SK-N-SH treated with all-trans-retinoic acid at 6 μM for 48 hours (cell line): Measurements from ENCODE around the gene DDAH1.

Experiments used
- BACH2 ChIP-seq: fragments of 250-450 bp; sonication (Bioruptor Pico); IDR thresholded peaks from 2 replicates; pipeline ENCODE4 v1.9.0; 2021; ENCODE audit warnings: mild to moderate bottlenecking, borderline replicate concordance
- CREB5 ChIP-seq: fragments of 250-450 bp; sonication (Bioruptor Pico); IDR thresholded peaks from 2 replicates; pipeline ENCODE4 v1.5.1; 2020; ENCODE audit warnings: low read depth, mild to moderate bottlenecking, moderate library complexity
- CSDC2 ChIP-seq: fragments of 250-450 bp; sonication (Bioruptor Pico); IDR thresholded peaks from 2 replicates; pipeline ENCODE4 v1.5.0; 2020; ENCODE audit warnings: mild to moderate bottlenecking, moderate library complexity
- ESRRG ChIP-seq: fragments of 250-450 bp; sonication (Bioruptor Pico); IDR thresholded peaks from 2 replicates; pipeline ENCODE4 v1.6.1; 2021; ENCODE audit warnings: mild to moderate bottlenecking
- PATZ1 ChIP-seq: fragments of 250-450 bp; sonication (Bioruptor Pico); IDR thresholded peaks from 2 replicates; pipeline ENCODE4 v1.8.0; 2020; ENCODE audit warnings: mild to moderate bottlenecking, moderate library complexity, borderline replicate concordance
- RARB ChIP-seq: fragments of 250-450 bp; sonication (Bioruptor Pico); IDR thresholded peaks from 2 replicates; pipeline ENCODE4 v1.8.0; 2021; ENCODE audit warnings: mild to moderate bottlenecking, moderate library complexity
- TCF4 ChIP-seq: fragments of 250-450 bp; sonication (Bioruptor Pico); IDR thresholded peaks from 2 replicates; pipeline ENCODE4 v1.8.0; 2021; ENCODE audit warnings: mild to moderate bottlenecking, moderate library complexity, borderline replicate concordance
- TSHZ2 ChIP-seq: fragments of 250-450 bp; sonication (Bioruptor Pico); IDR thresholded peaks from 2 replicates; pipeline ENCODE4 v1.5.0; 2020; ENCODE audit warnings: mild to moderate bottlenecking, moderate library complexity
- ZC3H10 ChIP-seq: fragments of 250-450 bp; sonication (Bioruptor Pico); IDR thresholded peaks from 2 replicates; pipeline ENCODE4 v1.5.1; 2021; ENCODE audit warnings: mild to moderate bottlenecking, moderate library complexity
- ZFP30 ChIP-seq: fragments of 450-650 bp; formaldehyde crosslinking; IDR thresholded peaks from 2 replicates; pipeline ENCODE4 v1.5.0; 2022; ENCODE audit warnings: mild to moderate bottlenecking, moderate library complexity
- ZNF70 ChIP-seq: fragments of 450-650 bp; formaldehyde crosslinking; IDR thresholded peaks from 2 replicates; pipeline ENCODE4 v1.5.0; 2020; ENCODE audit warnings: mild to moderate bottlenecking, moderate library complexity
- ZNF8 ChIP-seq: fragments of 450-650 bp; formaldehyde crosslinking; IDR thresholded peaks from 2 replicates; pipeline ENCODE4 v1.5.0; 2020; ENCODE audit warnings: mild to moderate bottlenecking, moderate library complexity

- no peak for TF ChIP-seq TCF4 (CRISPR knock-in tag)
- TF ChIP-seq PATZ1 (CRISPR knock-in tag): no peak
- no peak for TF ChIP-seq RARB (CRISPR knock-in tag)
- no peak for TF ChIP-seq ESRRG
- TF ChIP-seq ZNF70 (CRISPR knock-in tag): no peak
- no peak for TF ChIP-seq CSDC2 (CRISPR knock-in tag)
- no peak for TF ChIP-seq ZFP30 (CRISPR knock-in tag)
- TF ChIP-seq ZC3H10 (CRISPR knock-in tag): no peak
- no peak for TF ChIP-seq CREB5 (CRISPR knock-in tag)
- no peak for TF ChIP-seq BACH2 (CRISPR knock-in tag)
- TF ChIP-seq ZNF8 (CRISPR knock-in tag): no peak
- TF ChIP-seq TSHZ2: no peak
Measured at GRCh38 chr1:85273397-85273796, 191.6 kb downstream of the DDAH1 start.
